Peyer's patch (tissue), 4 donors: ENCODE results near the gene PLXNA2.

Experiments used
- CTCF ChIP-seq, 6 experiments: fragments of 450-650 bp in 4 of 6; fragments of 200-600 bp in 2 of 6; sonication (generic) in 1 of 6; IDR thresholded peaks; one replicate each; pipeline ENCODE4 v1.5.1; 2017 to 2019; ENCODE audit warnings: antibody characterized with exemption in 6 of 6, mild to moderate bottlenecking in 3 of 6, moderate library complexity in 1 of 6
- POLR2A ChIP-seq, 2 donors: fragments of 450-650 bp; IDR thresholded peaks; one replicate each; pipeline ENCODE4 v1.5.1; 2017; ENCODE audit warnings: antibody characterized with exemption in 2 of 2, mild to moderate bottlenecking in 2 of 2, moderate library complexity in 2 of 2

- no peak for TF ChIP-seq CTCF (IDR thresholded peaks at IDR 0.05)
- TF ChIP-seq POLR2A (IDR thresholded peaks at IDR 0.05) = no peak
These were observed 153.5 kb downstream of the PLXNA2 start for GRCh38 chr1:208090388-208091301.
